Hepatocyte (in vitro differentiated cells): ENCODE results near the gene TAAR8. TPM values are rescaled to one million over a fixed set of nuclear protein-coding genes. Genes with fewer than 3 reads are reported as not detected.

Source experiments
- DNase-seq: peaks from one replicate; pipeline ENCODE4 v3.0.0-alpha.2; 2016; ENCODE audit warnings: low spot score
- H2AFZ ChIP-seq: fragments of 200-600 bp; sonication (generic); 2 replicates; pipeline ENCODE4 v1.6.0; 2016; ENCODE audit warnings: antibody characterized with exemption, mild to moderate bottlenecking
- H3K27ac ChIP-seq: fragments of 200-600 bp; sonication (generic); 2 replicates; pipeline ENCODE4 v1.5.1; 2016; ENCODE audit warnings: mild to moderate bottlenecking
- H3K27me3 ChIP-seq: fragments of 200-600 bp; sonication (generic); 2 replicates; pipeline ENCODE4 v1.6.1; 2016
- H3K36me3 ChIP-seq: fragments of 200-600 bp; sonication (generic); replicated peaks from 2 replicates; pipeline ENCODE4 v1.5.1; 2016; ENCODE audit warnings: low read depth; ENCODE audit not compliant: insufficient read depth
- H3K4me1 ChIP-seq: fragments of 200-600 bp; sonication (generic); 2 replicates; pipeline ENCODE4 v1.5.1; 2016; ENCODE audit warnings: mild to moderate bottlenecking, moderate library complexity; ENCODE audit not compliant: insufficient read depth
- H3K4me2 ChIP-seq: fragments of 200-600 bp; sonication (generic); 2 replicates; pipeline ENCODE4 v1.6.0; 2016
- H3K4me3 ChIP-seq: fragments of 200-600 bp; sonication (generic); 2 replicates; pipeline ENCODE4 v1.5.1; 2016; ENCODE audit warnings: mild to moderate bottlenecking
- H3K79me2 ChIP-seq: fragments of 200-600 bp; sonication (generic); 2 replicates; pipeline ENCODE4 v1.6.0; 2017; ENCODE audit warnings: mild to moderate bottlenecking
- H3K9me2 ChIP-seq: fragments of 200-600 bp; sonication (generic); replicated peaks from 2 replicates; pipeline ENCODE4 v1.6.0; 2017; ENCODE audit warnings: mild to moderate bottlenecking; ENCODE audit not compliant: insufficient read depth
- H3K9me3 ChIP-seq: fragments of 200-600 bp; sonication (generic); 2 replicates; pipeline ENCODE4 v1.5.1; 2016; ENCODE audit warnings: low read depth, mild to moderate bottlenecking
- H4K20me1 ChIP-seq: fragments of 200-600 bp; sonication (generic); 2 replicates; pipeline ENCODE4 v1.6.0; 2016; ENCODE audit warnings: mild to moderate bottlenecking; ENCODE audit not compliant: insufficient read depth, poor library complexity, severe bottlenecking
- CTCF ChIP-seq: fragments of 200-600 bp; sonication (generic); IDR thresholded peaks from 2 replicates; pipeline ENCODE4 v1.5.1; 2016; ENCODE audit warnings: antibody characterized with exemption, mild to moderate bottlenecking; ENCODE audit not compliant: poor library complexity
- EZH2 ChIP-seq: fragments of 200-600 bp; sonication (generic); IDR thresholded peaks from 2 replicates; pipeline ENCODE4 v1.6.1; 2016; ENCODE audit warnings: antibody characterized with exemption, mild to moderate bottlenecking, borderline replicate concordance
- EZH2phosphoT487 ChIP-seq: fragments of 200-600 bp; sonication (generic); IDR thresholded peaks from one replicate; pipeline ENCODE4 v1.6.1; 2018; ENCODE audit warnings: antibody characterized with exemption, mild to moderate bottlenecking, low read depth, moderate library complexity; ENCODE audit not compliant: unreplicated experiment, severe bottlenecking
- WGBS: methylation state at CpG from one replicate; pipeline ENCODE4 v1.1.6; 2016; ENCODE audit warnings: low lambda C conversion rate; ENCODE audit errors: missing lambda C conversion rate; 5-methylcytosine and 5-hydroxymethylcytosine counted together
- polyA plus RNA-seq: library from polyadenylated mRNA; unstranded; fragments of >200 nt; fragmentation: Nextera tagmentation; extraction: Ambion mirVana; gene quantifications from 2 replicates; pipeline ENCODE4 v1.2.1, GENCODE V29; 2016
- total RNA-seq: library from RNA; depleted of rRNA; stranded (reverse); fragments of >200 nt; gene quantifications from 2 replicates; pipeline ENCODE4 v1.2.3, GENCODE V29; 2014

The TAAR8 gene
- total and polyA plus RNA-seq, 2 experiments from 2014 or later: not detected

- no peaks in the 10 kb centered on the region for H3K9me2 ChIP-seq
- H3K4me3 ChIP-seq: no peak within 1 kb of the TSS
- H3K27ac ChIP-seq: no peak within 1 kb of the TSS
- TF ChIP-seq EZH2phosphoT487: no peak
- no peak for TF ChIP-seq EZH2
- no peak for TF ChIP-seq CTCF
- 89% methylated on average over 5 of the region's 5 CpGs for WGBS
- H2AFZ ChIP-seq: no peak within 1 kb of the TSS
- no peak for DNase-seq
- no peaks in the 10 kb centered on the region for H3K79me2 ChIP-seq
- no peaks in the 10 kb centered on the region for H3K36me3 ChIP-seq
- H3K9me3 ChIP-seq: no peaks in the 10 kb centered on the region
- no peaks in the 10 kb centered on the region for H4K20me1 ChIP-seq
- H3K4me2 ChIP-seq: no peak within 1 kb of the TSS
- no peaks in the 10 kb centered on the region for H3K27me3 ChIP-seq
- no peaks in the 10 kb centered on the region for H3K4me1 ChIP-seq
Observed at GRCh38 chr6:132589454-132589853, 37.0 kb downstream of the TAAR8 start, which contains the start of gene TAAR5. TAAR5 (minus strand) TSS chr6:132589741; CDS start chr6:132589686, 55 bp downstream.

GRCh38 chr6:132590362-132590761 lies 37.9 kb downstream of the TAAR8 start:
- Histone ChIP-seq H3K9me2 (no peaks in the 10 kb centered on the region), H4K20me1 (no peaks in the 10 kb centered on the region), H3K27me3 (no peaks in the 10 kb centered on the region), H2AFZ (no peak overlapping the region), H3K4me1 (no peaks in the 10 kb centered on the region), H3K27ac (no peak overlapping the region), H3K4me2 (no peak overlapping the region), H3K36me3 (no peaks in the 10 kb centered on the region), H3K4me3 (no peak overlapping the region), H3K79me2 (no peaks in the 10 kb centered on the region), H3K9me3 (no peaks in the 10 kb centered on the region)
- WGBS: 86% methylated on average over 1 of the region's 1 CpG
- TF ChIP-seq EZH2phosphoT487 (no peak), CTCF (no peak), EZH2 (no peak)
- no peak for DNase-seq

- no peaks in the 10 kb centered on the region for H4K20me1 ChIP-seq
- H3K4me3 ChIP-seq: no peak overlapping the region
- no peak overlapping the region for H3K4me2 ChIP-seq
- no peaks in the 10 kb centered on the region for H3K27me3 ChIP-seq
- WGBS: 97% methylated on average over 2 of the region's 2 CpGs
- H3K4me1 ChIP-seq: no peaks in the 10 kb centered on the region
- H3K79me2 ChIP-seq: no peaks in the 10 kb centered on the region
- no peaks in the 10 kb centered on the region for H3K9me3 ChIP-seq
- no peaks in the 10 kb centered on the region for H3K36me3 ChIP-seq
- no peak overlapping the region for H3K27ac ChIP-seq
- TF ChIP-seq EZH2 (no peak), CTCF (no peak), EZH2phosphoT487 (no peak)
- DNase-seq: no peak
- H2AFZ ChIP-seq: no peak overlapping the region
- no peaks in the 10 kb centered on the region for H3K9me2 ChIP-seq
Observed at GRCh38 chr6:132592855-132593254, 40.4 kb downstream of the TAAR8 start.

- H3K9me2 ChIP-seq: no peaks in the 10 kb centered on the region
- no peak overlapping the region for H3K27ac ChIP-seq
- H3K4me3 ChIP-seq: no peak overlapping the region
- DNase-seq: no peak
- 86% methylated on average over 6 of the region's 6 CpGs for WGBS
- H3K9me3 ChIP-seq: no peaks in the 10 kb centered on the region
- TF ChIP-seq CTCF (no peak), EZH2 (no peak), EZH2phosphoT487 (no peak)
- H3K4me2 ChIP-seq: no peak overlapping the region
- no peaks in the 10 kb centered on the region for H4K20me1 ChIP-seq
- H3K4me1 ChIP-seq: no peaks in the 10 kb centered on the region
- no peak overlapping the region for H2AFZ ChIP-seq
- no peaks in the 10 kb centered on the region for H3K79me2 ChIP-seq
- no peaks in the 10 kb centered on the region for H3K36me3 ChIP-seq
- H3K27me3 ChIP-seq: no peaks in the 10 kb centered on the region
Observed at GRCh38 chr6:132596201-132596600, 43.7 kb downstream of the TAAR8 start.
